Muscle layer of duodenum (tissue), 2 donors: ENCODE measurements around the gene MIX23.

Experiments
- H3K27ac ChIP-seq: one replicate; pipeline ENCODE4 v1.7.0; 2013; ENCODE audit warnings: mild to moderate bottlenecking, low read length
- H3K27me3 ChIP-seq: one replicate; pipeline ENCODE4 v1.7.0; 2013; ENCODE audit warnings: low read depth, mild to moderate bottlenecking, control low read depth, low read length
- H3K36me3 ChIP-seq, 2 donors: one replicate each; pipeline ENCODE4 v1.7.0; 2013; ENCODE audit warnings: low read length in 2 of 2, control low read depth in 1 of 2, mild to moderate bottlenecking in 1 of 2; ENCODE audit not compliant: insufficient read depth in 2 of 2, control insufficient read depth in 1 of 2
- H3K4me1 ChIP-seq, 2 donors: one replicate each; pipeline ENCODE4 v1.7.0; 2013; ENCODE audit warnings: low read length in 2 of 2, mild to moderate bottlenecking in 2 of 2, control low read depth in 1 of 2, moderate library complexity in 1 of 2; ENCODE audit not compliant: insufficient read depth in 2 of 2, control insufficient read depth in 1 of 2
- H3K4me3 ChIP-seq, 2 donors: one replicate each; pipeline ENCODE4 v1.7.0; 2013; ENCODE audit warnings: low read length in 2 of 2, low read depth in 1 of 2, mild to moderate bottlenecking in 1 of 2
- H3K9me3 ChIP-seq, 2 donors: one replicate each; pipeline ENCODE4 v1.7.0; 2013; ENCODE audit warnings: low read length in 2 of 2, control low read depth in 1 of 2, mild to moderate bottlenecking in 1 of 2; ENCODE audit not compliant: control insufficient read depth in 1 of 2
- donor health status: healthy.

MIX23 gene

DNA sequence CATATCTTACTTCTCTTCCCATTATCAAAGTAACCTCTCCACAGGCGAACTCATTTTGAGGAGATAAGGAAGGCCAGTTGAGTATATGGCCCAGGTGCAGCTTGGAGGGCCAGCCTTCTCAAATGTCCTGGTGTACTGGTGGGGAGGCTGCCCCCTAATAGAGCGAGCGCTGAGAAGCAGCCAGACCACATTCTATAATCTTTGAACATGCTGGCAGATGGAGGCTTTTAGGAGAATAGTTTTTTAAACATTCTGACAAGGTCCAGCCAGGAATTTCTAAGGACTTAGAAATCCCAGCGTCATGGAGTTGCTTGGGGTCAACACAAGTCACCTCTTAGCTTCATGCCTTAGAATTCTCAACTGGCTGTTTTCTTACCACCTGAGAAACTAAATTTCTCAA is 27.1 kb upstream of the MIX23 start:
- H3K4me3 ChIP-seq: no peak overlapping the region
- H3K27me3 ChIP-seq: no peaks in the 10 kb centered on the region
- H3K27ac ChIP-seq: no peak overlapping the region
- peaks cover 37 to 66% of the 10 kb centered on the region in 2 donors for H3K36me3 ChIP-seq
- H3K4me1 ChIP-seq: peaks cover under 1 to 13% of the 10 kb centered on the region in 2 donors
- H3K9me3 ChIP-seq: no peaks in the 10 kb centered on the region

DNA sequence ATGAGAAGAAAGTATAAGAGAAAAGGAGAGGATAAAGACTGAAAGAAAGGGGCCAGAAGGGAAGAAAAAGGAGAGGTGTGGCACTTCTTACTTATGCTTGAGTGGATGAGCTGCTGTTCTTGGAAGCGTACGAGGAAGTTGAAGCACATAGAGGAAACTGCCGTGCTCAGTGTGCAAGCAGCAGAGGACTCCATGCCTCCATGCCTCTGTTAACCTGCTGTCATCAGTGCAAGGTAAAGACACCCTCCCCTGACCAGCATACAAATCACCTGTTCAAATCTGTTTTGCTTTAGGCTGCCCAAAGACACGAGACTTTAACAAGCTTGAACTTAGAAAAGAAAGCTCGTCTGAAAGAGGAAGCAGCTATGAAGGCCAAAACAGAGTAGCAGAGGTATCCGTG is 26.4 kb upstream of the MIX23 start:
- H3K4me3 ChIP-seq: no peak overlapping the region
- H3K27me3 ChIP-seq: no peaks in the 10 kb centered on the region
- no peak overlapping the region for H3K27ac ChIP-seq
- peaks cover 41 to 72% of the 10 kb centered on the region in 2 donors for H3K36me3 ChIP-seq
- peaks cover 0 to 6% of the 10 kb centered on the region in 2 donors for H3K4me1 ChIP-seq
- H3K9me3 ChIP-seq: no peaks in the 10 kb centered on the region

GRCh38 chr3:122407946-122408345 is 24.9 kb upstream of the MIX23 start:
- Histone ChIP-seq H3K27me3 (no peaks in the 10 kb centered on the region), H3K27ac (no peak overlapping the region), H3K4me1 (no peaks in the 10 kb centered on the region), H3K4me3 (no peak overlapping the region), H3K36me3 (peaks cover 53 to 87% of the 10 kb centered on the region in 2 donors), H3K9me3 (no peaks in the 10 kb centered on the region)

DNA sequence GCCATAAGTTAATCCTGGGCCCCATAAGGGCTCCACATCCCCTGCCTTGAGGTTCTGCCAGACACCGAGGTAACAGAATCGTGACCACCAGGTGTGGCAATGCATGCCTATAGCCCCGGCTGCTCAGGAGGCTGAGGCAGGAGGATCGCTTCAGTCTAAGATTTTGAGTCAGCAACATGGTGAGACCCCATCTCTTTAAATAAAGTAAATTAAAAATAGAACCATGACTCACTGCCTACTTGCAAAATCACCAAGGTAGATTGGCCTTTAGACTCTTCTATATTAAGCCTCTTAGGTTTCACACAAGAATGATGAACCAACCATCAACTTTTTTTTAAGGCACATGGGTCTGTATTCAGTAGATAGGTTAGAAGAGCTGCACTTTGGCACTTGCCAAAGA is 23.2 kb upstream of the MIX23 start:
- H3K9me3 ChIP-seq: no peaks in the 10 kb centered on the region
- H3K27ac ChIP-seq: no peak overlapping the region
- no peak overlapping the region for H3K4me3 ChIP-seq
- H3K36me3 ChIP-seq: peaks cover 49 to 84% of the 10 kb centered on the region in 2 donors
- H3K27me3 ChIP-seq: no peaks in the 10 kb centered on the region
- no peaks in the 10 kb centered on the region for H3K4me1 ChIP-seq

GRCh38 chr3:122405015-122405414 is 22.0 kb upstream of the MIX23 start:
- Histone ChIP-seq H3K9me3 (no peaks in the 10 kb centered on the region), H3K4me3 (no peak overlapping the region), H3K36me3 (peaks cover 44 to 73% of the 10 kb centered on the region in 2 donors), H3K27me3 (no peaks in the 10 kb centered on the region), H3K27ac (no peak overlapping the region), H3K4me1 (no peaks in the 10 kb centered on the region)

DNA sequence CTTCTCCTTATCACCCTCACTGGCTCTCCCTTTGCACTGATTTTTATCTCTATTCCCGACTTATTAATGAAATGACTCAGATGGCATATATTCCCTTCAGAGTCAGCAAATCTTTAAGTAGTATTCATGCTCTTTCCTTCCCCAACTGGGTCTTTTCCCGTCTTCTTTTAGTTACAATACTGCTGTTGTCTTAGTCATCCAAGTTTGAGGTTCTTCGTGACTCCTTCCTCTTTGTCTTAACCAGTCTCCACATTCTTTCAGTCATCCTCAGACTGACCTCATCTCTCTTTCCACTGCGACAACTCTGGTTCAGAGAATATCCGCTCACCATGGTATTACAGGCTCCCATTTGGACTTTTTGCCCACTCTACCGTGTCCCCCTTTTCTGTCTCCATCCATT is 20.5 kb upstream of the MIX23 start:
- Histone ChIP-seq H3K4me3 (no peak overlapping the region), H3K27me3 (no peaks in the 10 kb centered on the region), H3K4me1 (no peaks in the 10 kb centered on the region), H3K36me3 (peaks cover 40 to 58% of the 10 kb centered on the region in 2 donors), H3K9me3 (no peaks in the 10 kb centered on the region), H3K27ac (no peak overlapping the region)

DNA sequence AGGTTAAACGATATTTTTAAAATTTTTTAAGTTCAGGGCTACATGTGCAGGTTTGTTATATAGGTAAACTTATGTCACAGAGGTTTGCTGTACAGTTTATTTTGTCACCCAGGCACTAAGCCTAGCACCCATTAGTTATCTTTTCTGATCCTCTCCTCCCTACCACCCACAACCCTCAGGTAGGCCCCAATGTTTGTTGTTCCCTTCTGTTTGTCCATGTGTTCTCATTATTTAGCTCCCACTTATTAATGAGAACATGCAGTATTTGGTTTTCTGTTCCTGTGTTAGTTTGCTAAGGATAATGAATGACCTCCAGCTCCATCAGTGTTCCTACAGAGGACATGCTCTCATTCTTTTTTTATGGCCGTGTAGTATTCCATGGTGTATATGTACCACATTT is 15.9 kb upstream of the MIX23 start:
- H3K4me1 ChIP-seq: no peaks in the 10 kb centered on the region
- H3K27me3 ChIP-seq: no peaks in the 10 kb centered on the region
- H3K27ac ChIP-seq: no peak overlapping the region
- H3K36me3 ChIP-seq: peaks cover 10 to 13% of the 10 kb centered on the region in 2 donors
- H3K9me3 ChIP-seq: no peaks in the 10 kb centered on the region
- H3K4me3 ChIP-seq: no peak overlapping the region

- no peaks in the 10 kb centered on the region for H3K4me1 ChIP-seq
- H3K27me3 ChIP-seq: no peaks in the 10 kb centered on the region
- H3K4me3 ChIP-seq: no peak overlapping the region
- H3K36me3 ChIP-seq: no peaks in the 10 kb centered on the region
- H3K27ac ChIP-seq: no peak overlapping the region
- no peaks in the 10 kb centered on the region for H3K9me3 ChIP-seq
Measured at GRCh38 chr3:122397201-122397600, 14.2 kb upstream of the MIX23 start.

- Histone ChIP-seq H3K4me1 (no peaks in the 10 kb centered on the region), H3K9me3 (no peaks in the 10 kb centered on the region), H3K27ac (no peak overlapping the region), H3K4me3 (no peak overlapping the region), H3K27me3 (no peaks in the 10 kb centered on the region), H3K36me3 (no peaks in the 10 kb centered on the region)
Measured at GRCh38 chr3:122396511-122396910, 13.5 kb upstream of the MIX23 start.

- Histone ChIP-seq H3K9me3 (no peaks in the 10 kb centered on the region), H3K4me1 (peaks cover 0 to 2% of the 10 kb centered on the region in 2 donors), H3K36me3 (no peaks in the 10 kb centered on the region), H3K27ac (no peak overlapping the region), H3K4me3 (no peak overlapping the region), H3K27me3 (no peaks in the 10 kb centered on the region)
Measured at GRCh38 chr3:122395582-122395981, 12.6 kb upstream of the MIX23 start.

DNA sequence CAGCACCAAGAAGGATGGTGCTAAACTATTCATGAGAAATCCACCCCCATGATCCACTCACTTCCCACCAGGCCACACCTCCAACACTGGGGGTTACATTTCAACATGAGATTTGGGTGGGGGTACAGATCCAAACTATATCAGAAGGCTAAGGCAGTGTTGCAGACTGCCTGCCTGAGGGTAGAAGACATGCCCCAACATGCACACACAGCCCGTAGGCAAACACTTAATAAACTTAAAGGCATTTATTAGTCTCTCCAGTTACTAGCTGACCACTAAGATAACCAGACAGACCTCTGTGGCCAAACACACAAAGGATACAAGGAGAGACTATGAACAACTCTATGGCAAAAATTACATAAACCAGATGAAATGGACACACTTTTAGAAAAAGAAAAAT is 11.1 kb upstream of the MIX23 start:
- H3K4me1 ChIP-seq: peaks cover 0 to 4% of the 10 kb centered on the region in 2 donors
- no peak overlapping the region for H3K27ac ChIP-seq

More for the DNA sequence above, 11.1 kb upstream of the MIX23 start:
- Histone ChIP-seq H3K27me3 (no peaks in the 10 kb centered on the region), H3K36me3 (no peaks in the 10 kb centered on the region), H3K9me3 (no peaks in the 10 kb centered on the region), H3K4me3 (no peak overlapping the region)
